GM23338 (cell line): ENCODE measurements around the gene C2CD4A. TPM values are rescaled to one million over a fixed set of nuclear protein-coding genes. Genes with fewer than 3 reads are reported as not detected.

Source experiments
- ATAC-seq: fragments of 200-7000 bp; cut with Tn5 transposase; 3 replicates; pipeline ENCODE4 v1.9.1; 2020
- DNase-seq: peaks from one replicate; pipeline ENCODE4 v3.0.0-alpha.2; 2015; ENCODE audit warnings: low spot score
- H2AFZ ChIP-seq: fragments of 200-600 bp; sonication (generic); 2 replicates; pipeline ENCODE4 v1.8.0; 2016; ENCODE audit warnings: antibody characterized with exemption, mild to moderate bottlenecking, moderate library complexity
- H3F3A ChIP-seq: fragments of 200-600 bp; sonication (generic); replicated peaks from 2 replicates; pipeline ENCODE4 v1.8.0; 2017; ENCODE audit warnings: antibody characterized with exemption, mixed run types, low read depth
- H3K27ac ChIP-seq: fragments of 200-600 bp; sonication (generic); 2 replicates; pipeline ENCODE4 v1.6.1; 2016; ENCODE audit warnings: low read depth
- H3K27me3 ChIP-seq: fragments of 200-600 bp; sonication (generic); 2 replicates; pipeline ENCODE4 v1.8.0; 2016; ENCODE audit warnings: mild to moderate bottlenecking, mixed run types, moderate library complexity; ENCODE audit not compliant: insufficient read depth
- H3K36me3 ChIP-seq: fragments of 200-600 bp; sonication (generic); 2 replicates; pipeline ENCODE4 v1.8.0; 2016; ENCODE audit warnings: mild to moderate bottlenecking; ENCODE audit not compliant: insufficient read depth
- H3K4me1 ChIP-seq: fragments of 200-600 bp; sonication (generic); 2 replicates; pipeline ENCODE4 v1.8.0; 2016; ENCODE audit warnings: mild to moderate bottlenecking, moderate library complexity; ENCODE audit not compliant: insufficient read depth
- H3K4me2 ChIP-seq: fragments of 200-600 bp; sonication (generic); 2 replicates; pipeline ENCODE4 v1.7.1; 2017; ENCODE audit warnings: mixed run types
- H3K4me3 ChIP-seq: fragments of 200-600 bp; sonication (generic); 2 replicates; pipeline ENCODE4 v1.6.1; 2016; ENCODE audit warnings: mixed run types
- H3K79me2 ChIP-seq: fragments of 200-600 bp; sonication (generic); replicated peaks from 2 replicates; pipeline ENCODE4 v1.8.0; 2017; ENCODE audit warnings: mild to moderate bottlenecking; ENCODE audit not compliant: insufficient read depth
- H3K9me2 ChIP-seq: fragments of 200-600 bp; sonication (generic); 2 replicates; pipeline ENCODE4 v1.8.0; 2017; ENCODE audit not compliant: insufficient read depth
- H4K20me1 ChIP-seq: fragments of 200-600 bp; sonication (generic); replicated peaks from 2 replicates; pipeline ENCODE4 v1.8.0; 2017; ENCODE audit warnings: mild to moderate bottlenecking; ENCODE audit not compliant: insufficient read depth
- H3K27ac Mint-ChIP-seq: 2 replicates; pipeline ENCODE4 v1.8.0; 2020; ENCODE audit warnings: inconsistent platforms, mild to moderate bottlenecking, moderate library complexity, mixed read lengths
- H3K27me3 Mint-ChIP-seq: 3 replicates; pipeline ENCODE4 v1.8.0; 2022; ENCODE audit warnings: low read depth, mild to moderate bottlenecking, moderate library complexity, mixed read lengths, inconsistent platforms; ENCODE audit not compliant: insufficient read depth, poor library complexity
- H3K36me3 Mint-ChIP-seq: 3 replicates; pipeline ENCODE4 v1.8.0; 2021; ENCODE audit warnings: low read depth, mild to moderate bottlenecking, inconsistent platforms, moderate library complexity, mixed read lengths
- H3K4me1 Mint-ChIP-seq: 3 replicates; pipeline ENCODE4 v1.8.0; 2020; ENCODE audit warnings: mild to moderate bottlenecking, inconsistent platforms, mixed read lengths
- H3K4me3 Mint-ChIP-seq: 3 replicates; pipeline ENCODE4 v1.8.0; 2021; ENCODE audit warnings: moderate library complexity, mild to moderate bottlenecking, inconsistent platforms, mixed read lengths
- H3K9me3 Mint-ChIP-seq: 3 replicates; pipeline ENCODE4 v1.8.0; 2020; ENCODE audit warnings: moderate library complexity, mild to moderate bottlenecking, inconsistent platforms, mixed read lengths
- CREB1 ChIP-seq: fragments of 250-450 bp; sonication (Bioruptor Pico); IDR thresholded peaks from 2 replicates; pipeline ENCODE4 v1.5.0; 2020; ENCODE audit warnings: low read depth, mild to moderate bottlenecking, moderate library complexity
- EZH2 ChIP-seq: fragments of 200-600 bp; sonication (generic); IDR thresholded peaks from one replicate; pipeline ENCODE4 v1.8.0; 2017; ENCODE audit warnings: antibody characterized with exemption, mild to moderate bottlenecking, low read depth; ENCODE audit not compliant: unreplicated experiment
- EZH2phosphoT487 ChIP-seq: fragments of 200-600 bp; sonication (generic); IDR thresholded peaks from one replicate; pipeline ENCODE4 v1.8.1; 2018; ENCODE audit warnings: antibody characterized with exemption; ENCODE audit not compliant: unreplicated experiment
- JUNB ChIP-seq: IDR thresholded peaks from one replicate; pipeline ENCODE4 v1.6.1; 2016; ENCODE audit warnings: antibody characterized with exemption; ENCODE audit not compliant: unreplicated experiment
- NANOG ChIP-seq: IDR thresholded peaks from 2 replicates; pipeline ENCODE4 v1.6.1; 2016; ENCODE audit warnings: antibody characterized with exemption, borderline replicate concordance
- POLR2AphosphoS5 ChIP-seq: IDR thresholded peaks from 2 replicates; pipeline ENCODE4 v1.6.1; 2016; ENCODE audit warnings: antibody characterized with exemption, low read depth
- STAT1 ChIP-seq: IDR thresholded peaks from one replicate; pipeline ENCODE4 v1.6.1; 2016; ENCODE audit warnings: antibody characterized with exemption; ENCODE audit not compliant: unreplicated experiment
- ZNF331 ChIP-seq: fragments of 250-450 bp; sonication (Bioruptor Pico); IDR thresholded peaks from 2 replicates; pipeline ENCODE4 v1.5.0; 2020; ENCODE audit warnings: low read depth, mild to moderate bottlenecking, moderate library complexity
- ZNF462 ChIP-seq: fragments of 250-450 bp; sonication (Bioruptor Pico); IDR thresholded peaks from 2 replicates; pipeline ENCODE4 v1.5.0; 2020; ENCODE audit warnings: mild to moderate bottlenecking, moderate library complexity
- polyA plus RNA-seq: library from polyadenylated mRNA; unstranded; fragments of >200 nt; fragmentation: Nextera tagmentation; extraction: Ambion mirVana; gene quantifications from 2 replicates; pipeline ENCODE4 v1.2.1, GENCODE V29; 2016
- total RNA-seq: library from RNA; depleted of rRNA; stranded (reverse); fragments of >200 nt; shearing (Covaris generic); gene quantifications from 2 replicates; pipeline ENCODE4 v1.2.3, GENCODE V29; 2014
- TF ChIP-seq, protein P1 (sequence below), 2 experiments: fragments of 200-600 bp in 1 of 2; sonication (generic) in 1 of 2; conservative IDR thresholded peaks; 2 replicates each; pipeline versions ENCODE4 v1.5.1 to v1.6.1; 2016 to 2017; ENCODE audit warnings: antibody characterized with exemption in 2 of 2, low read depth in 2 of 2, mild to moderate bottlenecking in 2 of 2, moderate library complexity in 1 of 2
- TF ChIP-seq, protein P2 (sequence below): IDR thresholded peaks from one replicate; pipeline ENCODE4 v1.6.1; 2018; ENCODE audit warnings: antibody characterized with exemption; ENCODE audit not compliant: unreplicated experiment

C2CD4A gene
- total and polyA plus RNA-seq, 2 experiments from 2014 or later: 0.07 TPM; not detected in 1

DNA sequence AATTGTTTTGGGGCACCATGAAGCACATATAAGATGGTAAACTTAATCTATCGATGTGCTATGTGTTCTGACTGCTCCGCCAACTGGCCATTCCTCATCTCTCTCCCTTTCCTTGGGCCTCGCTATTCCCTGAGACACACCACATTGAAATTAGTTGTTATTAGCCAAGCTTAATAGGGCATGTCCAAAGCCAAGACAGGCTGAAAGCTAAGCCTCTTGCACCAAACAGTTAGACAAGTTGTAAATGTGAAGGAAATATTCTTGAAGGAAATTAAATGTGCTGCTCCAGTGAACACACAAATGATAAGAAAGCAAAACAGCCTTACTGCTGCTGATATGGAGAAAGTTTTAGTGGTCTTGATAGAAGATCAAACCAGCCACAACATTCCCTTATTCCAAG, 39.3 kb downstream of the C2CD4A start (continued):
- TF ChIP-seq ZNF462 (CRISPR knock-in tag) (no peak), ZNF331 (no peak)

DNA sequence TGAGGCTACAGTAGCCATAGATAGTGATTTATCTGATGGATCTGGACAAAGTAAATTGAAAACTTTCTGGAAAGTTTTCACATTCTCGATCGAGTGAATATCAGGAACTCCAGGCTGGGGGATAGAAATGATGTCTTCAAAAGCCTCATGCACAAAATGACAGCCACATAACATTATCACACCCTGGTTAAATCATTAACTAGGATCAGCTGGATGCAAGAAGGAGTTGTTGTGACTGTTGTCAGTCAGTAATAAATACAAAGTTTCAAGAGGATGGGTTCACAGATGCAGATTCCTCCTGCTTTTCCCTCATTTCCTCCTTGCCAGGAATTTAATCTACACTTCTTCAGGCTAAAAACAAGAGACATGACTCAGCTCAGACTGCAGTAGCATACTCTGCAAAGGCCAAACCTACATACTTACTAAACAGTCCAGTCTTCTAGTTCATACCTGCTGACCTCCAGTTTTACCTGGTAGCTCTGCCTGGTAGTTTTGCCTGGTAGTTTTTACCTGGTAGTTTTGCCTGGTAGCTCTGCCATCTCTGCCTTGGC, 40.9 kb downstream of the C2CD4A start:
- H3K4me1 Mint-ChIP-seq: no peaks in the 10 kb centered on the region
- Histone ChIP-seq H3K36me3 (no peaks in the 10 kb centered on the region), H2AFZ (peak overlapping the region; percentile 49; the same call in 1 of the 2 replicates), H3K4me2 (no peak overlapping the region), H3K79me2 (no peaks in the 10 kb centered on the region), H3K9me2 (no peaks in the 10 kb centered on the region), H3K27ac (no peak overlapping the region), H3F3A (no peaks in the 10 kb centered on the region), H3K4me1 (no peaks in the 10 kb centered on the region), H3K4me3 (no peak overlapping the region), H4K20me1 (no peaks in the 10 kb centered on the region), H3K27me3 (no peaks in the 10 kb centered on the region)
- H3K9me3 Mint-ChIP-seq: no peaks in the 10 kb centered on the region
- H3K36me3 Mint-ChIP-seq: no peaks in the 10 kb centered on the region
- ATAC-seq: no peak
- no peak for DNase-seq
- H3K4me3 Mint-ChIP-seq: no peak overlapping the region
- no peaks in the 10 kb centered on the region for H3K27me3 Mint-ChIP-seq
- no peak overlapping the region for H3K27ac Mint-ChIP-seq
- TF ChIP-seq POLR2AphosphoS5: no peak
- TF ChIP-seq STAT1: no peak
- no peak for TF ChIP-seq NANOG
- TF ChIP-seq, protein P1, sequence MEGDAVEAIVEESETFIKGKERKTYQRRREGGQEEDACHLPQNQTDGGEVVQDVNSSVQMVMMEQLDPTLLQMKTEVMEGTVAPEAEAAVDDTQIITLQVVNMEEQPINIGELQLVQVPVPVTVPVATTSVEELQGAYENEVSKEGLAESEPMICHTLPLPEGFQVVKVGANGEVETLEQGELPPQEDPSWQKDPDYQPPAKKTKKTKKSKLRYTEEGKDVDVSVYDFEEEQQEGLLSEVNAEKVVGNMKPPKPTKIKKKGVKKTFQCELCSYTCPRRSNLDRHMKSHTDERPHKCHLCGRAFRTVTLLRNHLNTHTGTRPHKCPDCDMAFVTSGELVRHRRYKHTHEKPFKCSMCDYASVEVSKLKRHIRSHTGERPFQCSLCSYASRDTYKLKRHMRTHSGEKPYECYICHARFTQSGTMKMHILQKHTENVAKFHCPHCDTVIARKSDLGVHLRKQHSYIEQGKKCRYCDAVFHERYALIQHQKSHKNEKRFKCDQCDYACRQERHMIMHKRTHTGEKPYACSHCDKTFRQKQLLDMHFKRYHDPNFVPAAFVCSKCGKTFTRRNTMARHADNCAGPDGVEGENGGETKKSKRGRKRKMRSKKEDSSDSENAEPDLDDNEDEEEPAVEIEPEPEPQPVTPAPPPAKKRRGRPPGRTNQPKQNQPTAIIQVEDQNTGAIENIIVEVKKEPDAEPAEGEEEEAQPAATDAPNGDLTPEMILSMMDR (conservative IDR thresholded peaks at IDR 0.05; ENCODE audit: low read depth in 2 of 2): no peak
- TF ChIP-seq EZH2: no peak
- no peak for TF ChIP-seq EZH2phosphoT487
- TF ChIP-seq JUNB: no peak
- TF ChIP-seq CREB1 (CRISPR knock-in tag): no peak
- TF ChIP-seq, protein P2, sequence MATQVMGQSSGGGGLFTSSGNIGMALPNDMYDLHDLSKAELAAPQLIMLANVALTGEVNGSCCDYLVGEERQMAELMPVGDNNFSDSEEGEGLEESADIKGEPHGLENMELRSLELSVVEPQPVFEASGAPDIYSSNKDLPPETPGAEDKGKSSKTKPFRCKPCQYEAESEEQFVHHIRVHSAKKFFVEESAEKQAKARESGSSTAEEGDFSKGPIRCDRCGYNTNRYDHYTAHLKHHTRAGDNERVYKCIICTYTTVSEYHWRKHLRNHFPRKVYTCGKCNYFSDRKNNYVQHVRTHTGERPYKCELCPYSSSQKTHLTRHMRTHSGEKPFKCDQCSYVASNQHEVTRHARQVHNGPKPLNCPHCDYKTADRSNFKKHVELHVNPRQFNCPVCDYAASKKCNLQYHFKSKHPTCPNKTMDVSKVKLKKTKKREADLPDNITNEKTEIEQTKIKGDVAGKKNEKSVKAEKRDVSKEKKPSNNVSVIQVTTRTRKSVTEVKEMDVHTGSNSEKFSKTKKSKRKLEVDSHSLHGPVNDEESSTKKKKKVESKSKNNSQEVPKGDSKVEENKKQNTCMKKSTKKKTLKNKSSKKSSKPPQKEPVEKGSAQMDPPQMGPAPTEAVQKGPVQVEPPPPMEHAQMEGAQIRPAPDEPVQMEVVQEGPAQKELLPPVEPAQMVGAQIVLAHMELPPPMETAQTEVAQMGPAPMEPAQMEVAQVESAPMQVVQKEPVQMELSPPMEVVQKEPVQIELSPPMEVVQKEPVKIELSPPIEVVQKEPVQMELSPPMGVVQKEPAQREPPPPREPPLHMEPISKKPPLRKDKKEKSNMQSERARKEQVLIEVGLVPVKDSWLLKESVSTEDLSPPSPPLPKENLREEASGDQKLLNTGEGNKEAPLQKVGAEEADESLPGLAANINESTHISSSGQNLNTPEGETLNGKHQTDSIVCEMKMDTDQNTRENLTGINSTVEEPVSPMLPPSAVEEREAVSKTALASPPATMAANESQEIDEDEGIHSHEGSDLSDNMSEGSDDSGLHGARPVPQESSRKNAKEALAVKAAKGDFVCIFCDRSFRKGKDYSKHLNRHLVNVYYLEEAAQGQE: no peak
